PFSK-1 (cell line): ENCODE measurements around the gene IL4R.

Experiments used
- FOXP2 ChIP-seq: optimal IDR thresholded peaks from 2 replicates; pipeline ENCODE3; 2011; ENCODE audit warnings: borderline replicate concordance, control low read depth, inconsistent platforms; ENCODE audit not compliant: insufficient read depth; ENCODE audit errors: extremely low read length, extremely low read depth
- POLR2AphosphoS5 ChIP-seq: IDR thresholded peaks from 2 replicates; pipeline ENCODE4 v1.6.1; 2012; ENCODE audit warnings: low read depth, mild to moderate bottlenecking, control low read depth, low read length, moderate library complexity
- SIN3A ChIP-seq: IDR thresholded peaks from 2 replicates; pipeline ENCODE4 v1.6.1; 2012; ENCODE audit warnings: mild to moderate bottlenecking, low read length, moderate library complexity, borderline replicate concordance; ENCODE audit not compliant: insufficient read depth
- TAF1 ChIP-seq: IDR thresholded peaks from 2 replicates; pipeline ENCODE4 v1.6.1; 2012; ENCODE audit warnings: low read length, control low read depth, borderline replicate concordance; ENCODE audit not compliant: insufficient read depth
- TF ChIP-seq, protein P1 (sequence below), 2 experiments: IDR thresholded peaks; 2 replicates each; pipeline versions ENCODE4 v1.6.1 to v1.8.0; 2011 to 2012; ENCODE audit warnings: low read depth in 2 of 2, low read length in 2 of 2, control low read depth in 1 of 2, inconsistent platforms in 1 of 2, mild to moderate bottlenecking in 1 of 2, moderate library complexity in 1 of 2; ENCODE audit not compliant: insufficient read depth in 1 of 2

DNA sequence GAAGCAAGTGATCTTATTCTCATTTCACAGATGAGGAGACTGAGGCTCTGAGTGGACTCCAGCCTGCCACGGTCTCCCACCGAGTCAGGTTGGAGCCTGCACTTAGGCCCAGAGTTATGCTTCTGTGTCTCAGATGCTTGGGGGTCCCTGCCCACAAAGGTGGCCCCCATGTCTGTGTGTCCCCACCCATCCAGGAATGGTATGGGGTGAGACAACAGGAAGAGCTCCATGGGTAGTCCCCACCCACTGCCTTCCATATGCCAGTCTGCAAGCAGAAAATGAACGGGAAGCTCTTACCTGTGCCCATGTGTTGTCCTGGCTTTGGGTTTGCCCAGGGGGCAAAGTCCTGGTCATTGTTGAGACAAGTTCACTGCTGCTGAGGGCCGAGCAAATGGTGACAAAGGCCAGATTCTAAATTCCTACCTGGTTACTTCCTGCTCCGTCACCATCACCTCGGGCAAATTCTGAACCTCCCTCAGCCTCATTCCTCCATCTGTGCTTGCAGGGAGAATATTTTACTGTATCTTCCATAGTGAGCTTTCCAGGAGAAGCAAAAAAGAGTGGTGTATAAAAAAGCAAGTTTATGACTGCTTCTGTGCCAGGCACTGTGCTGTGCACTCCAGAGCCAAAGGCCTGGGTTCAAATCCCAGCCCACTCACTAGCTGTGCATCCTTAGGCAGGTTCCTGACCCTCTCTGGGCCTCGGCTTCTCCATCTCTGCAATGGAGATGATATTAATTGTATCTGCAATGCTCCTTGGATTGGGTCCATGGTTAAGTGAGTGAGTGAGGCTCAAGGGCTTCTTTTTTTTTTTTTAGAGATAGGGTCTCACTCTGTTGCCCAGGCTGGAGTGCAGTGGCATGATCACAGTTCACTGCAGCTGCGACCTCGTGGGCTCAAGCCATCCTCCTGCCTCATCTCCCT, 9.3 kb downstream of the IL4R start:
- TF ChIP-seq TAF1 (no peak), POLR2AphosphoS5 (no peak), SIN3A (no peak), FOXP2 (no peak)
- TF ChIP-seq, protein P1, sequence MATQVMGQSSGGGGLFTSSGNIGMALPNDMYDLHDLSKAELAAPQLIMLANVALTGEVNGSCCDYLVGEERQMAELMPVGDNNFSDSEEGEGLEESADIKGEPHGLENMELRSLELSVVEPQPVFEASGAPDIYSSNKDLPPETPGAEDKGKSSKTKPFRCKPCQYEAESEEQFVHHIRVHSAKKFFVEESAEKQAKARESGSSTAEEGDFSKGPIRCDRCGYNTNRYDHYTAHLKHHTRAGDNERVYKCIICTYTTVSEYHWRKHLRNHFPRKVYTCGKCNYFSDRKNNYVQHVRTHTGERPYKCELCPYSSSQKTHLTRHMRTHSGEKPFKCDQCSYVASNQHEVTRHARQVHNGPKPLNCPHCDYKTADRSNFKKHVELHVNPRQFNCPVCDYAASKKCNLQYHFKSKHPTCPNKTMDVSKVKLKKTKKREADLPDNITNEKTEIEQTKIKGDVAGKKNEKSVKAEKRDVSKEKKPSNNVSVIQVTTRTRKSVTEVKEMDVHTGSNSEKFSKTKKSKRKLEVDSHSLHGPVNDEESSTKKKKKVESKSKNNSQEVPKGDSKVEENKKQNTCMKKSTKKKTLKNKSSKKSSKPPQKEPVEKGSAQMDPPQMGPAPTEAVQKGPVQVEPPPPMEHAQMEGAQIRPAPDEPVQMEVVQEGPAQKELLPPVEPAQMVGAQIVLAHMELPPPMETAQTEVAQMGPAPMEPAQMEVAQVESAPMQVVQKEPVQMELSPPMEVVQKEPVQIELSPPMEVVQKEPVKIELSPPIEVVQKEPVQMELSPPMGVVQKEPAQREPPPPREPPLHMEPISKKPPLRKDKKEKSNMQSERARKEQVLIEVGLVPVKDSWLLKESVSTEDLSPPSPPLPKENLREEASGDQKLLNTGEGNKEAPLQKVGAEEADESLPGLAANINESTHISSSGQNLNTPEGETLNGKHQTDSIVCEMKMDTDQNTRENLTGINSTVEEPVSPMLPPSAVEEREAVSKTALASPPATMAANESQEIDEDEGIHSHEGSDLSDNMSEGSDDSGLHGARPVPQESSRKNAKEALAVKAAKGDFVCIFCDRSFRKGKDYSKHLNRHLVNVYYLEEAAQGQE (IDR thresholded peaks at IDR 0.05; ENCODE audit: insufficient read depth in 1 of 2, low read depth in 2 of 2, low read length in 2 of 2), result no peak
